Renal cortical epithelial cell (primary cell): ENCODE measurements around the gene CCDC57. TPM values are rescaled to one million over a fixed set of nuclear protein-coding genes. Genes with fewer than 3 reads are reported as not detected.
A peak's percentile ranks its signal among the peaks of the same experiment; 100 is the strongest.
"Not testable (repeated sequence)": the region's sequence is repeated elsewhere in the genome, so short reads cannot be mapped to it uniquely, and the experiment has no call there.

ENCODE experiments used
- DNase-seq: peaks from one replicate; pipeline ENCODE4 v3.0.0-alpha.2; 2011; ENCODE audit warnings: low read depth
- total RNA-seq: library from RNA; depleted of rRNA; stranded (reverse); fragments of >200 nt; gene quantifications from 2 replicates; pipeline ENCODE4 v1.2.3, GENCODE V29; 2014

CCDC57 gene
- total RNA-seq, 1 donor from 2014 or later = 28.2 TPM

- no peak for DNase-seq
These were observed 12.9 kb upstream of the CCDC57 start for GRCh38 chr17:82225368-82226029.

- DNase-seq = no peak
These were observed 12.0 kb upstream of the CCDC57 start for GRCh38 chr17:82224666-82225065.

- no peak for DNase-seq
These were observed 10.9 kb upstream of the CCDC57 start for GRCh38 chr17:82223517-82223916.

GRCh38 chr17:82222816-82223215 is 10.2 kb upstream of the CCDC57 start:
- DNase-seq = no peak

- no peak for DNase-seq
These were observed 8.8 kb upstream of the CCDC57 start for GRCh38 chr17:82221341-82221902.

GRCh38 chr17:82219753-82220709 is 7.4 kb upstream of the CCDC57 start:
- DNase-seq = no peak

GRCh38 chr17:82219083-82219482 is 6.4 kb upstream of the CCDC57 start:
- no peak for DNase-seq

GRCh38 chr17:82218349-82219075 is 5.9 kb upstream of the CCDC57 start:
- DNase-seq = no peak

GRCh38 chr17:82217530-82218204 is 5.0 kb upstream of the CCDC57 start:
- DNase-seq = peak; percentile 81

- DNase-seq = no peak
These were observed 4.5 kb upstream of the CCDC57 start for GRCh38 chr17:82217120-82217529.

GRCh38 chr17:82216301-82217119 is 3.9 kb upstream of the CCDC57 start:
- peak; percentile 75 for DNase-seq

- no peak for DNase-seq
These were observed 3.3 kb upstream of the CCDC57 start for GRCh38 chr17:82215972-82216300.

GRCh38 chr17:82215095-82215971 is 2.7 kb upstream of the CCDC57 start:
- DNase-seq = no peak

- DNase-seq = no peak
These were observed 1.5 kb upstream of the CCDC57 start for GRCh38 chr17:82214012-82214628.

GRCh38 chr17:82213251-82214011 is 789 bp upstream of the CCDC57 start:
- DNase-seq = peak; percentile 75

- not testable (repeated sequence) for DNase-seq
These were observed 2.0 kb downstream of the CCDC57 start for GRCh38 chr17:82210655-82211054.

- peak; percentile 83 for DNase-seq
These were observed 6.7 kb downstream of the CCDC57 start for GRCh38 chr17:82205720-82206508.
